ENCODE results near the gene TBCEL.
"Not testable (repeated sequence)": the region's sequence is repeated elsewhere in the genome, so short reads cannot be mapped to it uniquely, and the experiment has no call there.

TBCEL gene

GRCh38 chr11:121023848-121024751, at the start of gene TBCEL:
TSS of gene TBCEL (plus strand) at chr11:121024102. CDS start at chr11:121045691, 21,589 bp downstream.
- peak; percentile 15 to 32 for DNase-seq

GRCh38 chr11:120974466-120974865, 49.4 kb upstream of the TBCEL start:
- DNase-seq = no peak

DNA sequence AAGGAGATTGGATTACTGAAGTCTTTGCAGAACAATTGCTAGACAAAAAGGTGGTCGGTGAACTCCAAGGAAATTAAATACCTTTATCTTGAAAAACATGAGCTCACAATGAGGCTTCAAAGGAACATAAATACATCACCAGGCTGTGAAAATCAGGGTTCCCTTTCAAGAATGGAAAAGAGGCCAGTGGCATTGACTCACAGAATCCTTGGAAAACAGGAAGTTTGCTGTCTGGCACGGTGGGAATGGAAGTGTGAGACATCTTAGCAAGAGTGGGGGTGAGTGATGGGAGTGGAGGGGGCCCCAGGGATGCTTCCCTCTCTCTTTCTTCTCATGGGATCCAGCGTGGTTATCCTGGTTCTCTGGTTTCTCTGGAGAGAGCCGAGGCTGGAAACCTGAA, 48.9 kb upstream of the TBCEL start:
- no peak for DNase-seq

DNA sequence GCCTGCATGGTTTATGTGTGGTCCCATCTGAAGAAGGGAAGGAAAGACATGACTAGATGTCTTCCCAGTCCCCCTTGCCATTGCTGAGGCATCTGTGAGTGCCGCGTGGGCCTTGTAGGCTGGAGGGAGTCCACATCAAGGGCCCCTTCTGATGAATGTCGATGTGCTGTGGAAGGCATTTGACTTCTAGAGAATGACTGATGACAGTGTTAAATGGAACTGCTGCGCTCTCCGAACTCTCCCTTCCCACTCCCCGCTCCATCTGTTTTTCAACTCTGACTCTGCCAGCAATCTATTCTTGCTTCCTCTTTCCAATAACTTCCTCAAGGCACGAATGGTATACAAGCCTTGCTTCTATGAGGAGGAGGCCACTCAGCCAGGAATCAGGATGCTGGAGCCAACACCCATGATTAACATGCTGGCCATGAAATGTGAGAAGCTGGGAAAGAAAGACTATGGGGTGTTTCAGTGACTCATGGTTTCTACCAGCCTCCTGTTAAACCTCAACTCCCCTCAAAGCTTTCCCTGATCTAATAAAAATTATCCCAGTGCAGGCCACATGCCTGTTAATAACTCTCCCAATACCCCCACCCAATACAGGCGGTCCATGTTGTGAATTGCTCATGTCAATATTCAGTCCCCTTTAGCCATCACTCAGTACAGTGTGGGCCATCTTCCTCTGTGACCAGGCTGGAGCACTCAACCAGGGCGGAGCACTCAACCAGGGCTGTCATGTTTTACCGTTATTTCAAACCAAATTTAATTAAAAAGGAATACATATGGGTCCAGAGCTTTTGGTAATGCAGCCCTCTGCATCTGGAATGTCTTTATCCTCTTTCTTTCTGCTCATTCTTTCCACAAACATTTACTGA, 46.4 kb upstream of the TBCEL start:
- no peak for DNase-seq

DNA sequence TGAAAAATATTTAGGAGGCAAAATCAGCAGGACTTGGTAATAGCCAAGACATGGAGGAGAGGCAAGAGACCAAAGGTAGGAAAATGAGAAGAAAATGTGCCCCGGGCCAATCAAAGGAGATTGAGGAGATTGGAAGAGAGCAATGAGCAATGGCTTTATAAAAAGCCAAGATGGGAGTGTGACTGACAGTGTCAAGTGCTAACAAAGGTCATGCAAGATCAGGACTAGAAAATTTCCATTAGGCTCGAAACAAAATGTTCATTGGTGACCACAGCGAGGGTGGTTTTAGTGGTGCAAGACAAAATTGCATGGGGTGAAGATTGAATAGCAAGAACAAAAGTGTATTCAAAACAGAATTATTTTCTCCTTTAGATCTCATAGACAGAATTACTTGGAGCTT, 45.2 kb upstream of the TBCEL start:
- no peak for DNase-seq

- DNase-seq = peak; percentile 5 to 9
Observed at GRCh38 chr11:120985718-120986569, 38.0 kb upstream of the TBCEL start.

DNA sequence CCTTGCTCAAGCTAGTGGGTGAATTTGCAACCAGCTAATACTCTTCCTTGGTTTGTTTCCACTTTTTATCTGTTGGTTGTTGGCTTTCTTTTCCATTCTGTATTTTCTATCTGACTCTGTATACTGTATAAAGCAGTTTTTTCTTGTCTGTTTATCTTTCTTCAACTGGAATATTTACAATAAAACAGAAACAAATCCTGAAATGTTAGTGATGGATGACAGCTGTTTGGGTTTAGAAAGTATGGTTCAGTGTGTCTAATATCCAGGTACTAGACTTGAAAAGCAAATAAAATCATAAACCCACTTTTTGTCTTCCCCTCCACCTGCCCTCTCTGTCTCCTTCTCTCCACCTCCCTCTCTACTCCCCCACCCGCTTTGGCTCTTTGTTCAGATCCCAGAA, 35.3 kb upstream of the TBCEL start:
- DNase-seq = no peak

DNA sequence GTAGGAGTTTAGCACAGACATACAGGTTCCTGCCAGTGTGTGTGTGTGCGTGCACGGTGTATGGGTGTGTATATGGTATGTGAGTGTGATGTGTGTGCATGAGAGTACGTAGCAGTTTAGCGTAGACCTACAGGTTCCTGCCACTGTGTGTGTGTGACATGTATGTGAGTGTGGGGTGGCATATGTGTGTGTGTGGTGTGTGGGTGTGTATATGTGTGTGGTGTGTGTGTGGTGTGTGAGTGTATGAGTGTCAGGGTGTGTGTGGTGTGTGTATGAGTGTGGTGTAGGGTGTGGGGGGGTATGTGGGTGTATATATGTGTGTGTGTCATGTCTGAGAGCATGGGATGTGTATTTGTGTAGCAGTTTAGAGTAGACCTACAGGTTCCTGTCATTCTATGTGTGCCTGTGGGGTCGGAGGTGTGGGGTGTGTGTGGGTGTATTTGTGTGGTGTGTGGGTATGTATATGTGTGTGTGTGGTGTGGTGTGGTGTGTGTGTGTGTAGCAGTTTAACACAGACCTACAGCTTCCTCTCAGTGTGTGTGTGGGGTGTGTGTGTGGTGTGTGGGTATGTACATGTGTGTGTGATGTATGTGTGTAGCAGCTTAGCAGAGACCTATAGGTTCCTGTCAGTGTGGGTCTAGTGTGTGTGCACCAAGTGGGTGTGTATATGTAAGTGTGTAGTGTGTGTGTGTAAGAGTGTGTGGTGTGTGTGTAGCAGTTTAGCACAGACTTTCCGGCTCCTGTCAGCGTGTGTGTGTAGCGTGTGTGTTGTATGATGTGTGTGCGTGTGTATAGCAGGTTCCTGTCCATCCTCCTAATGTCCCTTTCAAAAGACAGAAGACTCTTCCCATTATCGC, 31.8 kb upstream of the TBCEL start:
- no peak for DNase-seq

GRCh38 chr11:120994091-120994859, 29.6 kb upstream of the TBCEL start:
- DNase-seq = no peak

DNA sequence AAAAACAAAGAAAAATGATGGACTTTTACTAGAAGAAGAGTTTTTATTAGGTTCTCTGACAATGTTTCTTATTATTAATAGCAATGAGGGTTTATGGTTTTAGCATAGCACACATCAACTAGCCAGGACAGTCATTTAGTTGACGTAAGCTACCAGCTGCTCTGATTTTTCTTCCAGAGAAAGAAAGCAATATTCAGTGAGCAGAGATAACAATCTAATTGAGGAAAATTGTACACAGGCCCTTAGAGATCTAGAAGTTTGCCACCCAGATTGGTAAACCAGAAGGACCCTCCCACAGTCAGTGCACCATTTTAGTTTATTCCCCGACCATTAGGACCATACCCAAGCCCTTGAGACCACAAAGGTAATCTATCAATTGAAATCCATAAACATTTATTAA, 28.7 kb upstream of the TBCEL start:
- no peak for DNase-seq

DNA sequence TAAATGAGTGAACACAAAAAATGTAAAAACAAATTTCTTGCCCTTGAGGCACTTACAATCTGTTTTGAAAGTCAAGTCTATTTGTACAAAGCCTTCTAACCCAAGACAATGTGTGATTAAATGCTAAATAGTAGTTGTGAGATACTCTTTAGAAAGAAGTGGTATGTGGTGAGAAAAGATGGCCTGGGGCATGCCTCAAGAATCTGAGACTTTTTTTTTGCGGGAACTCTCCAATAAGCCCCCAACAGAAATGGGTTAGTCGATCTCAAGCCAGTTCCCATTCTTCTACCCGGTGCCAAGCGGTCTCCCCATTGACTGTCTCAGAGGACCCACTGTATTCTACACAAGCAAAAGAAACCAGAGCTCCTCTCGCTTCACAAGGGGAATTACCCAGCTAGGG, 26.9 kb upstream of the TBCEL start:
- no peak for DNase-seq

GRCh38 chr11:120998581-120998980, 25.3 kb upstream of the TBCEL start:
- no peak for DNase-seq

- no peak for DNase-seq
Observed at GRCh38 chr11:121004206-121004840, 19.6 kb upstream of the TBCEL start.

DNA sequence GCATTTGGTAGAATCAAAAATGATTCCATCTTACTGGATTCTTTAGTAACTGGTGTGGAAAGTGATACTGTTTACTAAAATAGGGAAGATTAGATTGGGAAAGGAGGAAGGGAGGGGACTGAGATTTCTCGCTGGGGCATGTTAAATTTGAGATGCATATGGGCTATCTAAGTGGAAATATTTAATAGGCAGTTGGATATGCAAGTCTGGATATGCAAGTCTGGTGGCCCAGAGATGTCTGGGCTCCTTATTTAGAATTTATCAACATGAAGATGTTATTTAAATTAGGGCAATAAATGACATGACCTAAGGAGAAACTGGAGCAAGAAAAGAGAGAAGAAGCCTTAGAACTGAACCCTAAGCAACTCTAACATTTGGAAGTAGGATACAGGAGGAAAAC, 17.0 kb upstream of the TBCEL start:
- no peak for DNase-seq

DNA sequence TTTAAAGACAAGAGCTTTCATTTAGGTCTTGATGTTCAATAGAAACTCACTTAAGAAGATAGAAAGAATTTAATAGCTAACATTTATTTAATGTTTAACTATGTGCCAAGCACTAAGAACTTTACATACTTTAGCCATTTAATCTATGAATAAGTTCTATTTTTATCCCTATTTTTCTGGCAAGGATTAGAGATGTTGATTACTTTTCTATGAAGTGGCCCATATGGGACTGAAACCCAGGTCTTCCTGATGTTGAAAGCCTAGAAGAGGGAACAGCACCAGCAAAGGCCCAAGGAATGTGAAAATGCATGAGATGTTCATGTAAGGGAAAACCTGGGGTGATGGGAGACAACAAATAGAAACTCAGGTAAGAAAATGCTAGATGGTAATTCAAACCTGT, 15.4 kb upstream of the TBCEL start:
- DNase-seq = no peak

GRCh38 chr11:121012091-121012490, 11.8 kb upstream of the TBCEL start:
- no peak for DNase-seq

- no peak for DNase-seq
Observed at GRCh38 chr11:121018746-121019145, 5.2 kb upstream of the TBCEL start.

DNA sequence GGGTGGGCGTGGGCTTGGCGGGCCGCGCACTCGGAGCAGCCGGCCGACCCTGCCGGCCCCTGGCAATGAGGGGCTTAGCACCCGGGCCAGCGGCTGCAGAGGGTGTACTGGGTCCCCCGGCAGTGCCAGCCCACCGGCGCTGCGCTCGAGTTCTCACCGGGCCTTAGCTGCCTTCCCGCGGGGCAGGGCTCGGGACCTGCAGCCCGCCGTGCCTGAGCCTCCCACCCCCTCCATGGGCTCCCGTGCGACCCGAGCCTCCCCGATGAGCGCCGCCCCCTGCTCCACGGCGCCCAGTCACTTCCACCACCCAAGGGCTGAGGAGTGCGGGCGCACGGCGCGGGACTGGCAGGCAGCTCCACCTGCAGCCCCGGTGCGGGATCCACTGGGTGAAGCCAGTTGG, 2.2 kb upstream of the TBCEL start:
- DNase-seq = not testable (repeated sequence)

- no peak for DNase-seq
Observed at GRCh38 chr11:121024989-121025388, 1.1 kb downstream of the TBCEL start.

GRCh38 chr11:121029153-121029552, 5.3 kb downstream of the TBCEL start:
- no peak for DNase-seq

All from inflammatory macrophage treated with lipopolysaccharide for 1 hour (primary cell).